Activated B cell treated with CpG ODN at 0.5 μM for 24 hours (primary cell): ENCODE results near the gene RHOT1. TPM values are rescaled to one million over a fixed set of nuclear protein-coding genes. Genes with fewer than 3 reads are reported as not detected.
"Not testable (repeated sequence)": the region's sequence is repeated elsewhere in the genome, so short reads cannot be mapped to it uniquely, and the experiment has no call there.

Experiments used
- ATAC-seq: fragments of 200-7000 bp; cut with Tn5 transposase; one replicate; pipeline ENCODE4 v1.10.0; 2021; ENCODE audit warnings: low read depth, mild to moderate bottlenecking, moderate library complexity
- CTCF ChIA-PET: fragments of 350-600 bp; sonication (Branson Sonifier 250); formaldehyde crosslinking; loops from one replicate; lab custom pipeline; 2021; ENCODE audit warnings: antibody characterized with exemption; lab: Charles Lee
- POLR2A ChIA-PET: fragments of 350-600 bp; sonication (Branson Sonifier 250); formaldehyde crosslinking; loops from one replicate; lab custom pipeline; 2021; ENCODE audit warnings: antibody characterized with exemption; lab: Charles Lee
- DNase-seq: peaks from one replicate; pipeline ENCODE4 v3.0.0; 2022
- H3K27ac Mint-ChIP-seq: one replicate; pipeline ENCODE4 v1.8.0; 2020; ENCODE audit warnings: mixed read lengths
- H3K27me3 Mint-ChIP-seq: one replicate; pipeline ENCODE4 v1.8.0; 2021; ENCODE audit warnings: mixed read lengths
- H3K36me3 Mint-ChIP-seq: one replicate; pipeline ENCODE4 v1.8.0; 2021; ENCODE audit warnings: low read depth, mixed read lengths
- H3K4me1 Mint-ChIP-seq: one replicate; pipeline ENCODE4 v1.8.0; 2021; ENCODE audit warnings: mixed read lengths
- H3K4me3 Mint-ChIP-seq: one replicate; pipeline ENCODE4 v1.8.0; 2020; ENCODE audit warnings: mild to moderate bottlenecking, mixed read lengths
- H3K9me3 Mint-ChIP-seq: one replicate; pipeline ENCODE4 v1.8.0; 2020; ENCODE audit warnings: mixed read lengths
- CTCF ChIP-seq: fragments of 200-600 bp; IDR thresholded peaks from one replicate; pipeline ENCODE4 v1.8.0; 2022; ENCODE audit warnings: antibody characterized with exemption, mild to moderate bottlenecking
- intact Hi-C: fragments of 100-400 bp; cut with micrococcal nuclease; formaldehyde crosslinking; loops from one replicate; pipeline ENCODE4 v1.15.1; 2024
- total RNA-seq: library from RNA; stranded (reverse); gene quantifications from 2 replicates; pipeline ENCODE4 v1.2.3, GENCODE V29; 2022

Gene RHOT1
- total RNA-seq, 1 donor from 2014 or later = 16.2 TPM

GRCh38 chr17:32102646-32103186, 39.6 kb upstream of the RHOT1 start:
- CTCF ChIA-PET = no interaction called here
- H3K4me1 Mint-ChIP-seq = peaks cover 6% of the 10 kb centered on the region
- TF ChIP-seq CTCF = no peak

GRCh38 chr17:32103476-32104113, 38.7 kb upstream of the RHOT1 start:
- H3K4me1 Mint-ChIP-seq = peaks cover 6% of the 10 kb centered on the region
- peaks cover 5% of the 10 kb centered on the region for H3K27me3 Mint-ChIP-seq
- H3K4me3 Mint-ChIP-seq = no peak overlapping the region
- no peaks in the 10 kb centered on the region for H3K36me3 Mint-ChIP-seq
- no peak for ATAC-seq
- no peak for DNase-seq
- no peak overlapping the region for H3K27ac Mint-ChIP-seq
- no peaks in the 10 kb centered on the region for H3K9me3 Mint-ChIP-seq
- no peak for TF ChIP-seq CTCF
- ChIA-PET CTCF (interaction anchor here (1.2 kb wide), 1 partner anchor 32 kb away, joined by 4 read pairs; no protein-coding TSS in a partner anchor), POLR2A (no interaction called here)
- intact Hi-C loops = no loop called here

More at GRCh38 chr17:32102646-32103186, 39.6 kb upstream of the RHOT1 start:
- ATAC-seq = no peak
- POLR2A ChIA-PET = no interaction called here
- Mint-ChIP-seq H3K27me3 (peaks cover 5% of the 10 kb centered on the region), H3K4me3 (no peak overlapping the region), H3K36me3 (no peaks in the 10 kb centered on the region), H3K9me3 (no peaks in the 10 kb centered on the region), H3K27ac (no peak overlapping the region)
- intact Hi-C loops = no loop called here
- no peak for DNase-seq

GRCh38 chr17:32104158-32104557, 38.1 kb upstream of the RHOT1 start:
- H3K27ac Mint-ChIP-seq = no peak overlapping the region
- intact Hi-C loops = no loop called here
- H3K27me3 Mint-ChIP-seq = peaks cover 3% of the 10 kb centered on the region
- no peak for DNase-seq
- no peak for TF ChIP-seq CTCF
- POLR2A ChIA-PET = no interaction called here
- CTCF ChIA-PET = interaction anchor here (1.2 kb wide), 1 partner anchor 32 kb away, joined by 4 read pairs; no protein-coding TSS in a partner anchor
- ATAC-seq = no peak
- H3K9me3 Mint-ChIP-seq = no peaks in the 10 kb centered on the region
- H3K4me3 Mint-ChIP-seq = no peak overlapping the region
- H3K4me1 Mint-ChIP-seq = peaks cover 6% of the 10 kb centered on the region
- H3K36me3 Mint-ChIP-seq = no peaks in the 10 kb centered on the region

GRCh38 chr17:32106471-32106981, 35.8 kb upstream of the RHOT1 start:
- H3K4me1 Mint-ChIP-seq, H3K27ac Mint-ChIP-seq, CTCF ChIA-PET, H3K9me3 Mint-ChIP-seq, H3K27me3 Mint-ChIP-seq, intact Hi-C loops, H3K36me3 Mint-ChIP-seq, POLR2A ChIA-PET, ATAC-seq, DNase-seq, H3K4me3 Mint-ChIP-seq: not testable (repeated sequence)

- DNase-seq, H3K27me3 Mint-ChIP-seq, H3K4me1 Mint-ChIP-seq, POLR2A ChIA-PET, H3K36me3 Mint-ChIP-seq, H3K27ac Mint-ChIP-seq, H3K9me3 Mint-ChIP-seq, ATAC-seq, CTCF ChIA-PET, intact Hi-C loops, H3K4me3 Mint-ChIP-seq: not testable (repeated sequence)
These were observed 35.1 kb upstream of the RHOT1 start for GRCh38 chr17:32107194-32107593.

GRCh38 chr17:32110596-32110995, 31.7 kb upstream of the RHOT1 start:
- Mint-ChIP-seq H3K4me1 (peaks cover 6% of the 10 kb centered on the region), H3K4me3 (no peak overlapping the region), H3K27me3 (no peaks in the 10 kb centered on the region), H3K27ac (no peak overlapping the region), H3K36me3 (no peaks in the 10 kb centered on the region), H3K9me3 (no peaks in the 10 kb centered on the region)
- ChIA-PET POLR2A (no interaction called here), CTCF (no interaction called here)
- no peak for TF ChIP-seq CTCF
- DNase-seq (no peak), ATAC-seq (no peak)
- intact Hi-C loops = no loop called here
